Progenitor cell of endocrine pancreas (in vitro differentiated cells): Measurements from ENCODE around the gene RAB21. TPM values are rescaled to one million over a fixed set of nuclear protein-coding genes. Genes with fewer than 3 reads are reported as not detected.

Source experiments
- DNase-seq: peaks from one replicate; pipeline ENCODE4 v3.0.0; 2021; ENCODE audit warnings: low spot score; ENCODE audit not compliant: unreplicated experiment
- H3K27ac Mint-ChIP-seq: 2 replicates; pipeline ENCODE4 v1.8.0; 2021; ENCODE audit warnings: mild to moderate bottlenecking, moderate library complexity, mixed read lengths
- H3K27me3 Mint-ChIP-seq: 2 replicates; pipeline ENCODE4 v1.8.0; 2021; ENCODE audit warnings: mixed read lengths
- H3K36me3 Mint-ChIP-seq: 2 replicates; pipeline ENCODE4 v1.8.0; 2022; ENCODE audit warnings: mixed read lengths; ENCODE audit not compliant: insufficient read depth
- H3K4me1 Mint-ChIP-seq: 2 replicates; pipeline ENCODE4 v1.8.0; 2021; ENCODE audit warnings: low read depth, mixed read lengths
- H3K4me3 Mint-ChIP-seq: 2 replicates; pipeline ENCODE4 v1.8.0; 2021; ENCODE audit warnings: low read depth, mild to moderate bottlenecking, moderate library complexity, mixed read lengths
- H3K9me3 Mint-ChIP-seq: 2 replicates; pipeline ENCODE4 v1.8.0; 2021; ENCODE audit warnings: low read depth, mixed read lengths
- CTCF ChIP-seq: fragments of 200-600 bp; sonication (generic); IDR thresholded peaks from one replicate; pipeline ENCODE4 v1.5.0; 2021; ENCODE audit warnings: antibody characterized with exemption, mild to moderate bottlenecking; ENCODE audit not compliant: unreplicated experiment
- total RNA-seq: library from RNA; stranded (reverse); gene quantifications from 2 replicates; pipeline ENCODE4 v1.2.1, GENCODE V29; 2021

RAB21 gene
- total RNA-seq, 1 donor from 2014 or later: 52.5 TPM

GRCh38 chr12:71718611-71719010 lies 36.1 kb upstream of the RAB21 start:
- no peak for TF ChIP-seq CTCF
- no peak overlapping the region for H3K4me3 Mint-ChIP-seq
- no peaks in the 10 kb centered on the region for H3K4me1 Mint-ChIP-seq
- no peak for DNase-seq
- H3K27me3 Mint-ChIP-seq: no peaks in the 10 kb centered on the region
- no peaks in the 10 kb centered on the region for H3K36me3 Mint-ChIP-seq
- H3K27ac Mint-ChIP-seq: no peak overlapping the region
- peaks cover 12% of the 10 kb centered on the region for H3K9me3 Mint-ChIP-seq

- Mint-ChIP-seq H3K36me3 (no peaks in the 10 kb centered on the region), H3K4me1 (no peaks in the 10 kb centered on the region), H3K4me3 (no peak overlapping the region), H3K27ac (no peak overlapping the region), H3K27me3 (no peaks in the 10 kb centered on the region), H3K9me3 (peaks cover 12% of the 10 kb centered on the region)
- DNase-seq: no peak
- TF ChIP-seq CTCF: no peak
Measured at GRCh38 chr12:71719647-71720370, 34.9 kb upstream of the RAB21 start.

- H3K9me3 Mint-ChIP-seq: no peaks in the 10 kb centered on the region
- no peak overlapping the region for H3K27ac Mint-ChIP-seq
- H3K36me3 Mint-ChIP-seq: no peaks in the 10 kb centered on the region
- no peak for DNase-seq
- H3K27me3 Mint-ChIP-seq: no peaks in the 10 kb centered on the region
- H3K4me1 Mint-ChIP-seq: no peaks in the 10 kb centered on the region
- no peak for TF ChIP-seq CTCF
- H3K4me3 Mint-ChIP-seq: no peak overlapping the region
Measured at GRCh38 chr12:71721783-71722505, 32.7 kb upstream of the RAB21 start.

- Mint-ChIP-seq H3K9me3 (no peaks in the 10 kb centered on the region), H3K4me3 (no peak overlapping the region), H3K4me1 (no peaks in the 10 kb centered on the region), H3K27ac (no peak overlapping the region), H3K36me3 (no peaks in the 10 kb centered on the region), H3K27me3 (no peaks in the 10 kb centered on the region)
- DNase-seq: no peak
- no peak for TF ChIP-seq CTCF
Measured at GRCh38 chr12:71725011-71725410, 29.7 kb upstream of the RAB21 start.

GRCh38 chr12:71726548-71726947 lies 28.1 kb upstream of the RAB21 start:
- Mint-ChIP-seq H3K4me3 (no peak overlapping the region), H3K36me3 (no peaks in the 10 kb centered on the region), H3K9me3 (no peaks in the 10 kb centered on the region), H3K27me3 (no peaks in the 10 kb centered on the region), H3K4me1 (no peaks in the 10 kb centered on the region), H3K27ac (no peak overlapping the region)
- DNase-seq: no peak
- no peak for TF ChIP-seq CTCF
